H1 (cell line): ENCODE data around the gene UFSP2.

Source experiments
- CHD2 ChIP-seq: IDR thresholded peaks from 2 replicates; pipeline ENCODE4 v1.6.1; 2012; ENCODE audit warnings: low read length, improper control_type of control experiment
- NANOG ChIP-seq: IDR thresholded peaks from 2 replicates; pipeline ENCODE4 v1.6.1; 2011; ENCODE audit warnings: low read length, low read depth, mild to moderate bottlenecking, inconsistent platforms; ENCODE audit not compliant: insufficient read depth, poor library complexity, severe bottlenecking
- POLR2A ChIP-seq, 2 experiments: IDR thresholded peaks; 1 replicate in 1 of 2; 2 replicates in 1 of 2; pipeline ENCODE4 v1.6.1; 2011; ENCODE audit warnings: low read depth in 2 of 2, low read length in 2 of 2, mild to moderate bottlenecking in 2 of 2; ENCODE audit errors: control extremely low read depth in 1 of 2
- SP2 ChIP-seq: IDR thresholded peaks from 2 replicates; pipeline ENCODE4 v1.6.1; 2012; ENCODE audit warnings: mild to moderate bottlenecking, low read length, inconsistent platforms
- TF ChIP-seq, protein P1 (sequence below), 3 experiments: IDR thresholded peaks; 1 replicate in 2 of 3; 2 replicates in 1 of 3; pipeline versions ENCODE4 v1.5.1 to v1.6.1; 2011; ENCODE audit warnings: low read length in 3 of 3, mild to moderate bottlenecking in 3 of 3, inconsistent platforms in 2 of 3, low read depth in 1 of 3, moderate library complexity in 1 of 3; ENCODE audit not compliant: insufficient read depth in 1 of 3; ENCODE audit errors: control extremely low read depth in 1 of 3

DNA sequence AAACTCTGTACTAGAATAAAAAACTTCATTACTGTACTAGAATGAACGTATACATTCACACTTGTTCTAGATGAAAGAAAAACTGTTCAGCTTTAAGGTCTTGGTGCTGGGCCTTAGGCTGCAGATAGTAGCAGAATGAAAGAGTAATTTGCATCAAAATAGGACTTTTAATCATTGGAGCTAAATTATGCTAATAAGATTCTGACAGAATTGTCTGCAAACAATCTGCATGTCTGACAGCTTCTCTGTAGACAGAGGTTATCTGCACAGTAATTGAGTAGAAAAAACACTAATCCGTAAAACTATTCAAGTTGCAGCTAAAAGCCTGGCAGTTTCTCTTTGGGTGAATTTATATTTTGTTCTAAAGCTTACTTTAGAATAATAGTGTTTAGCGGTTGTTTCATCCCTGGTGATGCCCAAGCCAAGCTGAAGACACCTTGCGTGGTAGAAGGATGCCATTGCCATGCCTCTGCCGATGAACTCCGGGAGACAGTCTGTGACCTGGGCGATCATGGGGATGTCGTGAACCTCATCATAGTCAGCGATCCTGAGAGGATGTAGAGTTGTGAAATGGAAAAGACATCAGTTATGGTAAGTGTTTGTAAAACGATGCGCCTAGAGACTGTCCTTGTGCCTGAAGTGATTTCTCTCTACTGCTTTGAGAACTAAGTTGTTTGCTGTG, 55.4 kb downstream of the UFSP2 start:
- TF ChIP-seq, protein P1, sequence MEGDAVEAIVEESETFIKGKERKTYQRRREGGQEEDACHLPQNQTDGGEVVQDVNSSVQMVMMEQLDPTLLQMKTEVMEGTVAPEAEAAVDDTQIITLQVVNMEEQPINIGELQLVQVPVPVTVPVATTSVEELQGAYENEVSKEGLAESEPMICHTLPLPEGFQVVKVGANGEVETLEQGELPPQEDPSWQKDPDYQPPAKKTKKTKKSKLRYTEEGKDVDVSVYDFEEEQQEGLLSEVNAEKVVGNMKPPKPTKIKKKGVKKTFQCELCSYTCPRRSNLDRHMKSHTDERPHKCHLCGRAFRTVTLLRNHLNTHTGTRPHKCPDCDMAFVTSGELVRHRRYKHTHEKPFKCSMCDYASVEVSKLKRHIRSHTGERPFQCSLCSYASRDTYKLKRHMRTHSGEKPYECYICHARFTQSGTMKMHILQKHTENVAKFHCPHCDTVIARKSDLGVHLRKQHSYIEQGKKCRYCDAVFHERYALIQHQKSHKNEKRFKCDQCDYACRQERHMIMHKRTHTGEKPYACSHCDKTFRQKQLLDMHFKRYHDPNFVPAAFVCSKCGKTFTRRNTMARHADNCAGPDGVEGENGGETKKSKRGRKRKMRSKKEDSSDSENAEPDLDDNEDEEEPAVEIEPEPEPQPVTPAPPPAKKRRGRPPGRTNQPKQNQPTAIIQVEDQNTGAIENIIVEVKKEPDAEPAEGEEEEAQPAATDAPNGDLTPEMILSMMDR (IDR thresholded peaks at IDR 0.05; ENCODE audit: control extremely low read depth in 1 of 3, insufficient read depth in 1 of 3, low read depth in 1 of 3, low read length in 3 of 3) = no peak
- TF ChIP-seq CHD2 (no peak), NANOG (no peak), SP2 (no peak), POLR2A (IDR thresholded peaks at IDR 0.05; ENCODE audit: control extremely low read depth in 1 of 2, low read depth in 2 of 2, low read length in 2 of 2) (no peak)
